Ovary (tissue), 3 donors: ENCODE measurements around the gene ZNF100.

Experiments
- EP300 ChIP-seq: sonication (generic); formaldehyde crosslinking; IDR thresholded peaks from one replicate; pipeline ENCODE4 v1.6.1; 2017; ENCODE audit warnings: antibody characterized with exemption
- POLR2A ChIP-seq: fragments of 450-650 bp; IDR thresholded peaks from one replicate; pipeline ENCODE4 v1.6.1; 2017; ENCODE audit warnings: antibody characterized with exemption, mild to moderate bottlenecking, moderate library complexity
- TF ChIP-seq, protein P1 (sequence below), 3 donors: fragments of 450-650 bp in 2 of 3; fragments of 200-600 bp in 1 of 3; IDR thresholded peaks; one replicate each; pipeline versions ENCODE4 v1.5.1 to v1.8.0; 2016 to 2022; ENCODE audit warnings: antibody characterized with exemption in 3 of 3, mild to moderate bottlenecking in 1 of 3
- donor health status: DM: no; HTN: no; CAD: no.

DNA sequence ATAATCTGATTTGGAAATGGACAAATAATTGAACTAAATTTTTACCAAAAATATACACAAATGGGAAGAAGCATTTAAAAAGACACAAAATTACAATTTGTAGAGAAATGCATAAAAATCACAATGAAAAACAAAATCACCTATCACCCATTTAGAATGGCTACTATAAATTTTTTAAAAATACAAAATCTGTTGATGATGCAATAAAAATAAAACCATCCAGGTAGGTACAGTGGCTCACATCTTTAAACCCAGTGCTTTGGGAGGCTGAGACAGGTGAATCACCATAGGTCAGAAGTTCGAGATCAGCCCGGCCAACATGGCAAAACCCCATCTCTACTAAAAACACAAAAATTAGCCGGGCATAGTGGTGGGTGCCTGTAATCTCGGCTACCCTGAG is 45.1 kb upstream of the ZNF100 start:
- TF ChIP-seq, protein P1, sequence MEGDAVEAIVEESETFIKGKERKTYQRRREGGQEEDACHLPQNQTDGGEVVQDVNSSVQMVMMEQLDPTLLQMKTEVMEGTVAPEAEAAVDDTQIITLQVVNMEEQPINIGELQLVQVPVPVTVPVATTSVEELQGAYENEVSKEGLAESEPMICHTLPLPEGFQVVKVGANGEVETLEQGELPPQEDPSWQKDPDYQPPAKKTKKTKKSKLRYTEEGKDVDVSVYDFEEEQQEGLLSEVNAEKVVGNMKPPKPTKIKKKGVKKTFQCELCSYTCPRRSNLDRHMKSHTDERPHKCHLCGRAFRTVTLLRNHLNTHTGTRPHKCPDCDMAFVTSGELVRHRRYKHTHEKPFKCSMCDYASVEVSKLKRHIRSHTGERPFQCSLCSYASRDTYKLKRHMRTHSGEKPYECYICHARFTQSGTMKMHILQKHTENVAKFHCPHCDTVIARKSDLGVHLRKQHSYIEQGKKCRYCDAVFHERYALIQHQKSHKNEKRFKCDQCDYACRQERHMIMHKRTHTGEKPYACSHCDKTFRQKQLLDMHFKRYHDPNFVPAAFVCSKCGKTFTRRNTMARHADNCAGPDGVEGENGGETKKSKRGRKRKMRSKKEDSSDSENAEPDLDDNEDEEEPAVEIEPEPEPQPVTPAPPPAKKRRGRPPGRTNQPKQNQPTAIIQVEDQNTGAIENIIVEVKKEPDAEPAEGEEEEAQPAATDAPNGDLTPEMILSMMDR (IDR thresholded peaks at IDR 0.05), result no peak
- TF ChIP-seq POLR2A (no peak), EP300 (no peak)
